Rectal smooth muscle tissue (tissue), 1 donor: ENCODE data around the gene RANBP3.
A peak's percentile ranks its signal among the peaks of the same experiment; 100 is the strongest.

Source experiments
- H3K27ac ChIP-seq: one replicate; pipeline ENCODE4 v1.7.0; 2013; ENCODE audit warnings: low read depth, low read length, inconsistent platforms
- H3K27me3 ChIP-seq: one replicate; pipeline ENCODE4 v1.7.0; 2013; ENCODE audit warnings: low read length; ENCODE audit not compliant: control insufficient read depth, insufficient read depth
- H3K36me3 ChIP-seq: one replicate; pipeline ENCODE4 v1.7.0; 2013; ENCODE audit warnings: low read length; ENCODE audit not compliant: control insufficient read depth, insufficient read depth
- H3K4me1 ChIP-seq: one replicate; pipeline ENCODE4 v1.7.0; 2013; ENCODE audit warnings: low read length; ENCODE audit not compliant: control insufficient read depth, insufficient read depth
- H3K4me3 ChIP-seq: one replicate; pipeline ENCODE4 v1.7.0; 2013; ENCODE audit warnings: low read length
- H3K9ac ChIP-seq: one replicate; pipeline ENCODE4 v1.7.0; 2013; ENCODE audit warnings: low read length

The RANBP3 gene

DNA sequence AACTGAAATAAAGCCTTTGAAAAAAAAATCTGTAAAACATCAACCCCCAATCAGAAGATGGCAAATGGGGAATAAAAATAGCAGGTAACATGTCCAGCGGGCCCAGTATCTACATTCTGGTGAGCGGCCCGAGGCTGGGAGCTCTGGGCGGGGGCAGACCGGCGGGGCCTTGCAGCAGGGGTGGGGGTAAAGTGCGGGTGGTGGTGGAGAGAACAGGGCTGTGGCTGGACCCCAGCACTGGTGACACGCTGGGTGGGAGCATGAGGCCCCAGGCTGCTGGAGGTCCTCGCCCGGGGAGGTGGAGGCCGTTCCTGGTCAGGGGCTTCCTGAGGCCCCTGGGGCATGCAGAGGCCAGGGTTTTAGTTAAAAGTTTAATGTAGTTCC is 62.2 kb downstream of the RANBP3 start:
- Histone ChIP-seq H3K9ac (no peak overlapping the region), H3K36me3 (peaks cover 33% of the 10 kb centered on the region), H3K27me3 (no peaks in the 10 kb centered on the region), H3K27ac (no peak overlapping the region), H3K4me3 (no peak overlapping the region), H3K4me1 (peaks cover 2% of the 10 kb centered on the region)

DNA sequence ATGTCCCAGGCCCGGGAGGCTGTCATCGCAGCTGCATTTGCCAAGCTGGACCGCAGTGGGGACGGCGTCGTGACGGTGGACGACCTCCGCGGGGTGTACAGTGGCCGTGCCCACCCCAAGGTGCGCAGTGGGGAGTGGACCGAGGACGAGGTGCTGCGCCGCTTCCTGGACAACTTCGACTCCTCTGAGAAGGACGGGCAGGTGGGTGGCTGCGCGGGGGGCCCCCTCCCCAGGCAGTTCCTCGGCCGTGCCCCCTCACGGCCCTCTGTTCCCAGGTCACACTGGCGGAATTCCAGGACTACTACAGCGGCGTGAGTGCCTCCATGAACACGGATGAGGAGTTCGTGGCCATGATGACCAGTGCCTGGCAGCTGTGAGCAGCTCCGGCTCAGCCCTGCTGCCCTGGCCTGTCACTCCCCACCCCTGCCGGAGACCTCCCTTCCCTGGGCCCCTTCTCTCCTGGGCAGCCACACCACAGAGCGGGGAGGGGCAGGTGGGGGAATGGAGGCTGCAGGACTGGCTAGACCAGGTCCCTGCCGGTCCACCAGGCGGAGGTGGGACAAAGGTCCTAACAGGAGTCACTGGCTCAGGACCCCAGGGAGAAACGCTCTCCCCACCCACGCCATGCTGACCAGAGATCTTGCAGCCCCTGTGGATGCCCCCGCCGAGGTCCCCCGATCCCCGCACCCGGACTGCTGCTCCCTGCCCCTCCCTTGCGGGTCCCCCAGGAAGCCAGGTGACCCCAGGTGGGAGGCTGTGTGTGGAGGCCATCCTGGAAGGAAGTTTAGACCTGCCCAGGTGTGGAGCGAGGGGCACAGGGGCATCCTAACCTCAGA is 62.8 kb downstream of the RANBP3 start:
- peaks cover 2% of the 10 kb centered on the region for H3K4me1 ChIP-seq
- H3K9ac ChIP-seq = no peak overlapping the region
- no peak overlapping the region for H3K27ac ChIP-seq
- H3K27me3 ChIP-seq = no peaks in the 10 kb centered on the region
- no peak overlapping the region for H3K4me3 ChIP-seq
- peaks cover 34% of the 10 kb centered on the region for H3K36me3 ChIP-seq

- peaks cover 32% of the 10 kb centered on the region for H3K36me3 ChIP-seq
- H3K27me3 ChIP-seq = no peaks in the 10 kb centered on the region
- no peak overlapping the region for H3K9ac ChIP-seq
- no peak overlapping the region for H3K27ac ChIP-seq
- H3K4me3 ChIP-seq = no peak overlapping the region
- peaks cover 2% of the 10 kb centered on the region for H3K4me1 ChIP-seq
Measured at GRCh38 chr19:5914358-5914774, 63.6 kb downstream of the RANBP3 start.

DNA sequence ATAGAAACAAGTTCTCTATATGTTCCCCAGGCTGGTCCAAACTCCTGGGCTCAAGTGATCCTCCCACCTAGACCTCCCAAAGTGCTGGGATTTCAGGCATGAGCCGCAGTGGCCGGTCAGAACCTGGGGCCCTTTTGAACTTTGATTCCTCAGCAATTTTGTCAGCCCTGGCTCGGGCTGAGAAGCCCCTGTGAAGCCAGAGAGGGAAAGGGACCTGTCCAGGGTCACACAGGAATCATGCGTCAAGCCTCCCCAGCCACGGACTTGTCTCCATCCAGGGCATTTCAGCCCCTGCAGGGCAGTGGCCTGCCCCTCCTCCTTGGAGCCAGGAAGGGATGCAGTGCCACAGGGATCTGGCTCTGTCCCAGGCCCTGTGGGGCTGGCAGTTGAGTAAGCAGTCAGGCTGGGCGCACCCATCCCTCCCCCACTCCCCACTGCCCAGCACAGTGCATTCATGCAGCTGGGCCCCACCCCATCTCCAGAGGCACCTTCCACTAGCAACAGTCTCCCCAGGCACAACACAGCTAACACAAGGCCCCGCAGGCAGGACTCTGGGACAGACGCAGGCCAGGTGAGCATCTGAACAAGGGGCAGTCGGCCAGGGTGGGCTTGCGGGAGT is 64.1 kb downstream of the RANBP3 start, which contains the start of gene CAPS:
Gene CAPS (plus strand): TSS at position 516 of the 619 bp plus-strand sequence. CDS start 153 bp downstream, outside the sequence.
- no peak within 1 kb of the TSS for H3K27ac ChIP-seq
- H3K4me3 ChIP-seq = no peak within 1 kb of the TSS
- H3K27me3 ChIP-seq = no peaks in the 10 kb centered on the region
- peaks cover 27% of the 10 kb centered on the region for H3K36me3 ChIP-seq
- peaks cover 2% of the 10 kb centered on the region for H3K4me1 ChIP-seq
- H3K9ac ChIP-seq = no peak within 1 kb of the TSS

GRCh38 chr19:5911366-5911765 is 66.6 kb downstream of the RANBP3 start:
- H3K27me3 ChIP-seq = no peaks in the 10 kb centered on the region
- H3K4me1 ChIP-seq = peaks cover 2% of the 10 kb centered on the region
- H3K27ac ChIP-seq = no peak overlapping the region
- H3K4me3 ChIP-seq = no peak overlapping the region
- no peak overlapping the region for H3K9ac ChIP-seq
- H3K36me3 ChIP-seq = peaks cover 8% of the 10 kb centered on the region

GRCh38 chr19:5910638-5910907 is 67.4 kb downstream of the RANBP3 start:
- H3K9ac ChIP-seq = no peak overlapping the region
- no peaks in the 10 kb centered on the region for H3K27me3 ChIP-seq
- peaks cover 2% of the 10 kb centered on the region for H3K4me1 ChIP-seq
- H3K27ac ChIP-seq = no peak overlapping the region
- peaks cover 5% of the 10 kb centered on the region for H3K36me3 ChIP-seq
- no peak overlapping the region for H3K4me3 ChIP-seq

GRCh38 chr19:5908773-5909442 is 69.0 kb downstream of the RANBP3 start:
- Histone ChIP-seq H3K9ac (no peak overlapping the region), H3K27me3 (no peaks in the 10 kb centered on the region), H3K36me3 (peaks cover 5% of the 10 kb centered on the region), H3K27ac (no peak overlapping the region), H3K4me1 (peaks cover 1% of the 10 kb centered on the region), H3K4me3 (no peak overlapping the region)

GRCh38 chr19:5907241-5907640 is 70.7 kb downstream of the RANBP3 start:
- peaks cover 5% of the 10 kb centered on the region for H3K36me3 ChIP-seq
- no peak overlapping the region for H3K9ac ChIP-seq
- H3K27me3 ChIP-seq = no peaks in the 10 kb centered on the region
- no peak overlapping the region for H3K4me3 ChIP-seq
- no peak overlapping the region for H3K27ac ChIP-seq
- H3K4me1 ChIP-seq = peaks cover 3% of the 10 kb centered on the region

DNA sequence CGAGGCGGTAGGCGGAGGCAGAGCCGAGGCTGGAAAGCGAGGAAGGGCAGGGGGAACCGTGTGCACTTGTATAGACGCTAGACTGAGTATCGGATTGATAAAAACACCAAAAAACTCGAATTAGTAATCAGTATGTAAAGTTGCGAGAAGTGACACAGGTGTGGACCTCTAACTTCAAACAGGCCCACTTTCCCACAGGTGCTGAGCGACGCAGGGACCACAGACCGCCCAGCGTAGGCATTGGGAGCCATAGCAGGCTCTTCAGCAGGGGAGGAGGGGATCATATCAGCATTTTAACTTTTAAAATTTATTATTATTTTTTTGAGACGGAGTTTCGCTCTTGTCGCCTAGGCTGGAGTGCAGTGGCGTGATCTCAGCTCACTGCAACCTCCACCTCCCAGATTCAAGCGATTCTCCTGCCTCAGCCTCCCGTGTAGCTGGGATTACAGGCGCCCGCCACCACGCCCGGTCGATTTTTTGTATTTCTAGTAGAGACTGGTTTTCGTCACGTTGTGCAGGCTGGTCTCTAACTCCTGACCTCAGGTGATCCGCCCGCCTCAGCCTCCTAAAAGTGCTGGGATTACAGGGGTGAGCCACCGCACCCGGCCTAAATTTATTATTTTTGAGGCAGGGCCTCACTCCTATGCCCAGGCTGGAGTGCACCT is 72.7 kb downstream of the RANBP3 start:
- peak overlapping the region; percentile 65 for H3K4me3 ChIP-seq
- H3K9ac ChIP-seq = peak overlapping the region; percentile 4
- H3K27ac ChIP-seq = peak overlapping the region; percentile 68
- H3K27me3 ChIP-seq = no peaks in the 10 kb centered on the region
- H3K4me1 ChIP-seq = peaks cover 3% of the 10 kb centered on the region
- peaks cover 5% of the 10 kb centered on the region for H3K36me3 ChIP-seq

DNA sequence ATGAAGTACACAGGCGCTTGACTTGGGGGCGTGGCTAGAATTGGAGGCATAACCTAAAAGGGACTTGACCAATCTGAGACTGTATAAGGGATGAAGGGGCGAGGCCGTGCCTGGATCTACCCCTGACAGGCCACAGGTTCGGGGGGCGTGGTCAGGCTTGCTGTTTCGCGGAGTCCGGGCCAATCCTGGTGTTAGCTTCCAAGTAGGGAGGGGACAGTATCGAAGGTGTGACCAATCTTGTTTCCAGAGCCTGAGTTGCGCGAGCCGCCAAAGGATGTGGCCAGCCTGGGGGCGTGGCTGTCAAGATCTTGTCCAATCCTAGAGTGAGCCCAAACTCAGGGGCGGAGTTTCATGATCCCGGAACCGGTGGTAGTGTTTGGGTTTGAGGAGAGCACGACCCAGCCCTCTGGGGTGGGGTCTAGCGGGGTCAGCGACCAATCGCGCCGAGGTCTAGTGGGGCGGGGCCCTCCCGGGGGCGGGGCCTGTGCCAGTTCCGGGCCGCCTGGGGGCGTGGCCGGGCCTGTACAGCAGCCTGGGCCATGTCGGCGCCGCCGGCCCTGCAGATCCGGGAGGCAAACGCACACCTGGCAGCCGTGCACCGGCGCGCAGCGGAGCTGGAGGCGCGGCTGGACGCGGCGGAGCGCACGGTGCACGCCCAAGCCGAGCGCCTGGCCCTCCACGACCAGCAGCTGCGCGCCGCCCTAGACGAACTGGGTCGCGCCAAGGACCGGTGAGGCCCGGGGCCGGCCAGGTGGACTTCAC is 73.4 kb downstream of the RANBP3 start, which contains the start of gene VMAC:
Gene VMAC (plus strand): TSS at position 521 of the 762 bp plus-strand sequence. CDS start 19 bp downstream, at position 540.
- Histone ChIP-seq H3K27me3 (no peaks in the 10 kb centered on the region), H3K36me3 (peaks cover 2% of the 10 kb centered on the region), H3K4me1 (peaks cover 3% of the 10 kb centered on the region)

DNA sequence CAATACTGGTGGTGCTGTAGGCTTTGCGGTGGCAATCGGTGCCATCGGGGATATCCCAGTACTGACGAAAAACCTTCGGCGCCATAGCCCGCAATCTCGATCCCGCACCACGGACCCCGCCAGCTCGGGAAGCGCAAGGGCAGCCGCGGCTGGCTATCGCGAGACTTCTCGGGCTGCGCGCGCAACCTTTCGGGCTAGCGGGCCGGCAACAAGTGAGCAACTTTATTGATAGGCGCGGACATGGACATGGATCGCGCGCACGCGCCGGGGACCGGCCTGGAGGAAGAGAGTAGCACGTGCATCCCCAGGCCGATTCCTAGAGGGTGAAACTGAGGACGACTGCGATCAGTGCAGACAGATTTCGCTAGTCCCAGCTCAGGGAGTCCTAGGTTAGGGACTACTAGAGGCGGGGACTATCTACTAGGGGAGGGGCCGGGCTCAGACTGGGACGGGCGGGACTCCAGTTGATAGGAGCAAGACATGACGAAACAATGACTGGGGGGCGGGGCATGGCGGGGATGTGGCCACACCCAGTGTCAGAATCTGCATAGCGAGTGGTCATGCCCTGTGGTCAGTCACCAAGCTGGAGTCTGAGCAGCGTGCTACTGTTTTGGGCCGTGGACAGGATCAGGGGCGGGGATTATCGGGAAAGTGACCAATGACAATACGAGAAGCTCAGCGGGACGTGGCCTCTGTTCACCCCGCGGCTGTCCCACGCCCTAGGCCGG is 74.2 kb downstream of the RANBP3 start, which contains the start of gene NDUFA11:
Gene NDUFA11 (minus strand): TSS at position 167 of the 728 bp plus-strand sequence. CDS start 82 bp downstream, at position 85.
- Histone ChIP-seq H3K27me3 (no peaks in the 10 kb centered on the region), H3K36me3 (peaks cover 2% of the 10 kb centered on the region), H3K27ac (peak within 1 kb of the TSS; percentile 93), H3K4me1 (peaks cover 3% of the 10 kb centered on the region), H3K4me3 (peak within 1 kb of the TSS; percentile 98), H3K9ac (peak within 1 kb of the TSS; percentile 99)

More for the DNA sequence above, 73.4 kb downstream of the RANBP3 start, which contains the start of gene VMAC:
- H3K27ac ChIP-seq = peak within 1 kb of the TSS; percentile 93
- peak within 1 kb of the TSS; percentile 98 for H3K4me3 ChIP-seq
- H3K9ac ChIP-seq = peak within 1 kb of the TSS; percentile 4
